Kidney (tissue), 14 donors: ENCODE measurements around the gene DHCR24. TPM values are rescaled to one million over a fixed set of nuclear protein-coding genes. Genes with fewer than 3 reads are reported as not detected.

Source experiments
- DNase-seq, 5 donors: peaks; one replicate each; pipeline ENCODE4 v3.0.0-alpha.2; 2013 to 2020
- FAIRE-seq: peaks from 2 replicates; lab custom pipeline; 2012; peaks lifted over from hg19 to GRCh38; lab: Jason Lieb, UNC
- H3K27ac ChIP-seq, 2 donors: one replicate each; pipeline ENCODE4 v1.7.0; 2013; ENCODE audit warnings: low read depth in 2 of 2, low read length in 2 of 2, inconsistent platforms in 1 of 2
- H3K27me3 ChIP-seq: one replicate; pipeline ENCODE4 v1.7.1; 2013; ENCODE audit warnings: low read length, inconsistent platforms; ENCODE audit not compliant: control insufficient read depth, insufficient read depth
- H3K36me3 ChIP-seq, 3 donors: one replicate each; pipeline versions ENCODE4 v1.7.0 to v1.7.1; 2013; ENCODE audit warnings: low read length in 3 of 3, control low read depth in 1 of 3, inconsistent platforms in 1 of 3; ENCODE audit not compliant: insufficient read depth in 3 of 3, control insufficient read depth in 2 of 3
- H3K4me1 ChIP-seq, 3 donors: one replicate each; pipeline versions ENCODE4 v1.7.0 to v1.7.1; 2013; ENCODE audit warnings: low read length in 3 of 3, inconsistent platforms in 1 of 3, low read depth in 1 of 3; ENCODE audit not compliant: control insufficient read depth in 2 of 3, insufficient read depth in 2 of 3
- H3K4me3 ChIP-seq, 3 donors: one replicate each; pipeline versions ENCODE4 v1.7.0 to v1.8.1; 2013; ENCODE audit warnings: low read length in 3 of 3, control low read depth in 1 of 3, inconsistent platforms in 1 of 3
- H3K9ac ChIP-seq, 3 donors: one replicate each; pipeline versions ENCODE4 v1.7.0 to v1.7.1; 2013; ENCODE audit warnings: low read length in 3 of 3, control low read depth in 1 of 3, inconsistent platforms in 1 of 3
- H3K9me3 ChIP-seq, 3 donors: one replicate each; pipeline versions ENCODE4 v1.7.0 to v1.7.1; 2013; ENCODE audit warnings: low read length in 3 of 3, control low read depth in 1 of 3, inconsistent platforms in 1 of 3; ENCODE audit not compliant: control insufficient read depth in 2 of 3, insufficient read depth in 1 of 3
- CTCF ChIP-seq: IDR thresholded peaks from 3 replicates; pipeline ENCODE4 v1.5.1; 2012; ENCODE audit warnings: mild to moderate bottlenecking, moderate library complexity, borderline replicate concordance; ENCODE audit not compliant: insufficient read depth; ENCODE audit errors: extremely low read depth
- intact Hi-C: fragments of 100-400 bp; cut with DNase I; formaldehyde crosslinking; loops from one replicate; pipeline ENCODE4 v1.11.1; 2022
- polyA plus RNA-seq: library from polyadenylated mRNA; stranded (reverse); fragments of 350-450 nt; fragmentation: Illumina TruSeq; extraction: RNeasy Lipid Tissue Mini Kit (QIAGEN cat#74804); gene quantifications from one replicate; pipeline ENCODE4 v1.2.3, GENCODE V29; 2014; ENCODE audit warnings: low read depth, low replicate concordance; ENCODE audit not compliant: insufficient read depth
- total RNA-seq: library from RNA; stranded (reverse); fragmentation: NEBNext Ultra II Directional; extraction: Animal tissue kit (Norgen Biotek cat#: 25700); gene quantifications from one replicate; pipeline ENCODE4 v1.2.1, GENCODE V29; 2021
- donor health status: control.
- donor health status: control.
- donor health status: control.
- donor health status: control.
- donor health status: control.
- donor health status: DM: yes; HTN: yes; CAD: no.
- donor health status: Normal renal cell carcinoma (clear cell type).

Gene DHCR24
- total and polyA plus RNA-seq, 2 donors from 2014 or later = 33.7 to 91.7 TPM

- Histone ChIP-seq H3K27ac (no peak overlapping the region), H3K4me3 (no peak overlapping the region), H3K36me3 (no peaks in the 10 kb centered on the region), H3K4me1 (no peaks in the 10 kb centered on the region), H3K9ac (no peak overlapping the region), H3K9me3 (no peaks in the 10 kb centered on the region), H3K27me3 (no peaks in the 10 kb centered on the region)
- intact Hi-C loops = no loop called here
- no peak for TF ChIP-seq CTCF
- no peak for DNase-seq
- FAIRE-seq = no peak
Observed at GRCh38 chr1:54835970-54836369, 51.0 kb downstream of the DHCR24 start.

- TF ChIP-seq CTCF = no peak
- DNase-seq (no peak), FAIRE-seq (no peak)
- Histone ChIP-seq H3K27me3 (no peaks in the 10 kb centered on the region), H3K4me1 (no peaks in the 10 kb centered on the region), H3K9ac (no peak overlapping the region), H3K4me3 (no peak overlapping the region), H3K36me3 (no peaks in the 10 kb centered on the region), H3K9me3 (no peaks in the 10 kb centered on the region), H3K27ac (no peak overlapping the region)
- intact Hi-C loops = no loop called here
Observed at GRCh38 chr1:54835131-54835898, 51.7 kb downstream of the DHCR24 start.

GRCh38 chr1:54834007-54834541 is 52.9 kb downstream of the DHCR24 start:
- no peak for FAIRE-seq
- no peak overlapping the region for H3K9ac ChIP-seq
- DNase-seq = no peak
- H3K9me3 ChIP-seq = no peaks in the 10 kb centered on the region
- no peak overlapping the region for H3K4me3 ChIP-seq
- intact Hi-C loops = no loop called here
- no peak for TF ChIP-seq CTCF
- H3K36me3 ChIP-seq = no peaks in the 10 kb centered on the region
- no peaks in the 10 kb centered on the region for H3K4me1 ChIP-seq
- no peak overlapping the region for H3K27ac ChIP-seq
- H3K27me3 ChIP-seq = no peaks in the 10 kb centered on the region
